CD4-positive, alpha-beta T cell treated with Interleukin-2 at 100 ng/mL for 4 hours (primary cell): Measurements from ENCODE around the gene SELPLG.
"Not testable (repeated sequence)": the region's sequence is repeated elsewhere in the genome, so short reads cannot be mapped to it uniquely, and the experiment has no call there.

Source experiments
- DNase-seq: peaks from one replicate; pipeline ENCODE4 v3.0.0-alpha.2; 2020; ENCODE audit warnings: low spot score

SELPLG gene

DNA sequence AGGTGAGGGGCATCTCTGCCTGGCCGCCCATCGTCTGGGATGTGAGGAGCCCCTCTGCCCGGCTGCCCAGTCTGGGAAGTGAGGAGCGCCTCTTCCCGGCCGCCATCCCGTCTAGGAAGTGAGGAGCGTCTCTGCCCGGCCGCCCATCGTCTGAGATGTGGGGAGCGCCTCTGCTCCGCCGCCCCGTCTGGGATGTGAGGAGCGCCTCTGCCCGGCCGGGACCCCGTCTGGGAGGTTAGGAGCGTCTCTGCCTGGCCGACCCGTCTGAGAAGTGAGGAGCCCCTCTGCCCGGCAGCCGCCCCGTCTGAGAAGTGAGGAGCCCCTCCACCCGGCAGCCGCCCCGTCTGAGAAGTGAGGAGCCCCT is 22.1 kb upstream of the SELPLG start:
- DNase-seq: not testable (repeated sequence)

DNA sequence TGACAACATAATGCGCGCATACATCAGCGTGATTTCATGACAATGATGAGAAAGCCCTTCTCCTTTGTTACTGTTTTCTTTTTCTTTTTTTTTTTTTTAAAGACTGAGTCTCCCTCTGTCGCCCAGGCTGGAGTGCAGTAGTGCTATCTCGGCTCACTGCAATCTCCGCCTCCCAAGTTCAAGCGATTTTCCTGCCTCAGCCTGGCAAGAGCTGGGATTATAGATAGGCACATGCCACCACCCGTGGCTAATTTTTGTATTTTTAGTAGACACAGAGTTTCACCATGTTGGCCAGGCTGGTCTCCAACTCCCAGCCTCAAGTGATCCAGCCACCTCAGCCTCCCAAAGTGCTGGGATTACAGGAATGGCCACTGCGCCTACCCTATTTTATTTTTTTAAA is 20.9 kb upstream of the SELPLG start:
- not testable (repeated sequence) for DNase-seq

DNA sequence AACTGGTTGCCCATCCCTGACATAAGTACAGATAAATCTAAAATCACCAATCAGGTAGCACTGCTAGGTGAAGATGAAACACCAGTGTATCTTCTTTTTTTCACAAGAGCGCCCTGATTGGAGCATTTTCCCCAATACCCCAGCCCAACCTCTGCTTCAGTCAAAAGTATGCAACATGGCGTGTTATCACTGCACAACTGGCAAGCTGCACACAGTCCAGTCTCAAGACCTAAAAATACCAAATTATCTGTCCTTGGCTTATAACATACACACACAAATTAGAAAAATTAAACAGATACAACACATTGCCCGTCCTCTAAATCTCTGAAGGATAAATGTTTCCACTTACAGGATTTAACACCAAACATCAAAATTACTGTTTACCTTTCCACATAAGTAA is 20.2 kb upstream of the SELPLG start:
- no peak for DNase-seq

- no peak for DNase-seq
Observed at GRCh38 chr12:108653082-108653516, 19.4 kb upstream of the SELPLG start.

GRCh38 chr12:108650083-108650482 is 16.4 kb upstream of the SELPLG start:
- no peak for DNase-seq

DNA sequence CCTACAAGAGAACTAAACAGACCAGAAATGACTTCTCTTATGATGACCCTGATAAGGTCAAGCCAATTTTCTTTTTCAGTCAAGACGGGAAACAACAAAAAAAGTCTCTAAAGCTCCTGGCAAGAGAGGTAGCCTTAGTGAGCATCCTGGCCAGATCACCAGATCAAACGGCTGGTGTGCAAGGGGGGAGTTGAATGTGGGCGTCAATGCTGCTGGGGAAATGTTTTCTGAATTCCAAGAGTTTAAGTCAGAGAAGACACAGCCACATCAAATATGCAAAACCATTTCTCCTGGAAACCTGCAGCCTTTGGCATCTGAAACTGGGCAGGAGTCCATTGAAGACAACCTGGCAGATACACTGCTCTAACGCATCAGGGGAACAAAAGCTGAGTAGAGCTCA is 16.0 kb upstream of the SELPLG start:
- DNase-seq: no peak

DNA sequence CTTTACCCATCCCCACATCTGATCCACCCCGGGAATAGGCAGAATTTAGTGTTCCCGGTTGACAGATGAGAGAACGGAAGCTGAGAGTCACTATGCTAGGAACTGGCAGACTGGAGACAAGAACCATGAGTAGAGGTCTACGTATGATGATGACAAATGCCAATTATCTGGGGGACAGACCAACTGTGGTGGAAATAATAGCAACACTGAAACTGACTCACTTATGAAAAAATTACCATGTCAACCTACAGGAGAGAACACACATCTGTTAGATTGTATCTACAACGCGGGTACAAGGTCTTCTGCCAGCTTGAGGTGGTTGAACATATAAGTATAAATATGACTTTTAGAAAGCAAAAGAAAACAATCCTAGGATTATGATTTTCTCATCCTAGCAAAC is 15.4 kb upstream of the SELPLG start:
- DNase-seq: no peak

DNA sequence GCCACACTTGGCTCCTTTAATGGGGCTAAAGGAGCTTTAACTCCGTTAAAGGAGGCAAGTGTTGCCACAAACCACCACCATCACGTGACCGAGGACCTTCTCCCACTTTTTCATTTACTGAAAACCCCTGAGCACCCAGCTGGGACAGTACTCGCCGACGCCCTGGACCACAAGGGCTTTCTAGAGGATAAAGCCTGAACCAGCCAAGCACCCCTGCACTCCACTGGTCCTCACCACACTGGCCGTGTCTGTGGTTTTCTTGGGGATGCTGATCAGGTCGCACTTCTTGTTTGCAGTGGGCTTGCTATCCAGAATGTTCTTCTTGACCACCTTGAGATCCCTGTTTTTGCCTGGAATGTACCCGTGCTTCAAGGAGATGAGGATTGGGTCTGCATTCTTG is 14.7 kb upstream of the SELPLG start:
- DNase-seq: no peak

- no peak for DNase-seq
Observed at GRCh38 chr12:108647585-108648287, 14.0 kb upstream of the SELPLG start.

DNA sequence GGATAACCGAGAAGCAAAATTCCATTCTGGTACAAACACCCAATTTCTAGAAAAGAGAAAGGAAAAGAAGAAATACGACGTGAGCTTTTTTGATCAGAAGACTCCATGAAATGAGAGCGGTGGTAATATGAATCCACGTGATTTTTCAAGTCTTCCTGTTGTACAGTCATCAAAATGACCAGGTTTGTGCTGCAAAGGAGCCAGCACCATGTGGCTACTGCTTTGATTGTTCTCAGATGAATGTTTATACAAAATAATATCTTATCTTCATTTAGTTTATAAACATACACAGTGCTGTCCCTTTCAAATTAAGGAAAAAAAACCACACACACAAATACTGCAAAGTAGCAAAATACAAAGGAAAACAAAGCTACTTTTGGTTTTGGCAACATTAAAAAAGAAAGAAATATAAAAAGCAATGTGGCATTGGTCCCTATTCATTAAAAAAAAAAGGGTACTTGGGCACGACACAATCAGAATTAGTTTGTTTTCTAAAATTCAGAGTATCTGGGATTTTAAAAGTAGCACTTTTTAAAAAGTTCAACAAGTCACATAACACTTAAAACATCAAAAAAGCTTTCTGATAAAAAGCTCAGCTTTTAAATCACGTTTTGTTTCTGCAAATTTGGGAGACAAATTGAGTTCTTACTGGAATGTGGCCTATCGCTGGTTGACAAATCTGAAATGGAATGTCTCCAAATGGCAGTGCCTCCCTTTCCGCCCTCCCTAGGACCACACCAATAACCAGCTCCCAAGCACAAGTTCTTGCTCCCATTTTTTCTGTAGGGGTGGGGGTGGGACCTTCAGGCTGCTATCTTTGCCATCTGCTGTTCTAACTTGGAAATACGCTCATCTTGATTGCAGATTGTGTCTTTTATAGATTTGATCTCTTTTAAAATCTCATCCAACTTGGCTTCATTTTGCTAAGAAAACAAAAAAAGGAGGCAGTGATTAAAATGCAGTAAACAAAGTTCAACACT is 13.2 kb upstream of the SELPLG start:
- DNase-seq: no peak

GRCh38 chr12:108645686-108646599 is 12.2 kb upstream of the SELPLG start:
- no peak for DNase-seq

DNA sequence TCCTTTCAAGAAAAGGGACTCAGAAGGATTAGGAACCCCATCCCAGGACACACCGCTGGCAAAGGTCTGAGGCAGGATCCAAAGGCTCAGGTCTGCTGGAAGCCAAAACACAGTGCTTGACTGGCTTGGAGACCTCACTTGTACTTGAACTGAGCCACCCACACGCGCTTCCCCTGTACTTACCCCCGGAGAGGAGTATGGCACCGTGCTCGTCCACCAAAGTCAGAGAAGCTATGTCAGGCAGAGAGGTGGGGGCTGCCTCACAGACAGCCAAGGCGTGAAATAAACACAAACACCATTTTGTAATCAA is 11.1 kb upstream of the SELPLG start:
- no peak for DNase-seq

DNA sequence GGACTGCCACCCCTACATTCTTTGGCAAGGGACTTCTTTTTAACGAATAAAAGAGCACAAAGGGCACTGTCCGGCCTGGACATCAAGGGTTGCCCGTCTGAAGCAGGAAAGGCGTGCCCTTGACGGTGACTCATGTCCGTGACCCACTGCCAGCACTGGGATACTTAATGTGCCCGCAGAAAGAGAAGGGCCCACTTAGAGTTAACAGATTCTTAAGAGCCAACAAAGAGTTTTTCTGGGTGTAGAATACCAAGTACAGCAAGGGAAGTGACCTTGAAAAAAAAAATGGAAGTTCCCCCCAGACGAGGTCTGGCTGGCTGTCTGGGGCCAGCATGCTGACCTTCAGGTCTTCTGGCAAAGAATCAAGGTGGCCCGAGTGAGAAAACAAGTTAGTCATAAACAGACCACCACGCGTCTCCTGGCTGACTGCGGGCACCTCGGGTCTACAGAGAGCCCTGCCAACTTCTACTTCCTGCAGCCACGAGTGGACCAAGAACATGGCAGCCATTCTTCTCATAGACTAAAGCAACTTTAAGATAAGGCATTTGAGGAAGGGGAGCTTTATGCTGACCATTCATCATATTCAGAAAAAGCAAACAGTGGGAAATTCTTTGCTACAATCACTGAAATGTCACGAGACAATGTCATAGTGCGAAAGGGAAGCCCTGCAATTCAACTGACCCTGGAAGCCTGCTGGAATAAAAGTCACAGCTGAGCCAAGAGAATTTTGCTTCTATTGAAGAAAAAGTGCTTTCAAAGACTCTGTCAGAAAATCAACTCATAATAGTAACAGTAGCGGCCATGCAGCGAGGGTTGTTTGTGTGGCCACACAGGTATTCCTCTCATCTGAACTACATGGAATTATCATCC is 10.5 kb upstream of the SELPLG start:
- no peak for DNase-seq

DNA sequence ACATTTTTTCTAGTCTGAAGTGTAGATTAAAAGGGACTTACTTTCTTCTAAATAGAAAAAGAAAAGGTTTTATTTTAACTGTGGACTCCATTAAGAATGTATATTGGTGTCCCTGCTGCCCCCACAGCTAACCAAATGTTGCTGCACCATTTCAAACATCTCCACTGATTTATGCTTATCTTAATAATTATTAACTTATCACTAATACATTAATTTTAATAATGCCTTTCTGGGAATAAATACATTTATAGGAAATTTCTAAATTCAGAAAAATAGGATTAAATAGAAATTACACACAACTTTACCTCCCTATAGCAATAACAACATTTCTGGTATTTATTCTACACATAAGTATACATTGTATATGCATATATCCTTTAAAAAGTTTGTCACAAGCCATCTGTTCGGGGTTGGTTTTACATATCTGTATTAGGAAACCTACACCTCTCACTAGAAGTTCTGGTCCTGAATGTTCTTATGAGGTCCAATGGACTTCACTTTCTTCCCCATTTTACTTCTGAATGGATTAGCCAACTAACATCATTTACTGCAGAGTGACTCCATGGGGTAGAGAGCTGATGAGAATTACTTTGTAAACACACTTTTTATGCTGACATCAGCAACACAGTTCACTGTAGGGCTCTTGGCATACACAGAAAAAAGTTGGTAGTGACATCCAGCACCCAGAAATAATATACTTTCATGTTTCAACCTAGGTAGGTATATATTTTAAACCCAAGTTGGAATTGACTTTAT is 9.4 kb upstream of the SELPLG start:
- no peak for DNase-seq

GRCh38 chr12:108642269-108642870 is 8.7 kb upstream of the SELPLG start:
- DNase-seq: no peak

- no peak for DNase-seq
Observed at GRCh38 chr12:108641446-108642268, 8.0 kb upstream of the SELPLG start.

- no peak for DNase-seq
Observed at GRCh38 chr12:108640802-108641445, 7.2 kb upstream of the SELPLG start.

- no peak for DNase-seq
Observed at GRCh38 chr12:108638997-108639822, 5.5 kb upstream of the SELPLG start.
